Thoracic aorta (tissue), 2 donors: ENCODE data around the gene RAP1B. TPM values are rescaled to one million over a fixed set of nuclear protein-coding genes. Genes with fewer than 3 reads are reported as not detected.

Source experiments
- ATAC-seq: fragments of 150-250 bp; one replicate; pipeline ENCODE4 v1.8.0; 2017; ENCODE audit warnings: low read depth; ENCODE audit not compliant: insufficient number of reproducible peaks, low FRiP score
- DNase-seq: peaks from one replicate; pipeline ENCODE4 v3.0.0-alpha.2; 2020; ENCODE audit warnings: low spot score
- H3K27ac ChIP-seq, 2 donors: fragments of 200-600 bp; sonication (generic); 1 replicate in 1 of 2; 2 replicates in 1 of 2; pipeline ENCODE4 v1.5.1; 2016; ENCODE audit warnings: mild to moderate bottlenecking in 2 of 2, moderate library complexity in 2 of 2
- H3K27me3 ChIP-seq: fragments of 200-600 bp; sonication (generic); replicated peaks from 2 replicates; pipeline ENCODE4 v1.6.0; 2016; ENCODE audit warnings: mild to moderate bottlenecking; ENCODE audit not compliant: insufficient read depth
- H3K36me3 ChIP-seq: fragments of 200-600 bp; sonication (generic); one replicate; pipeline ENCODE4 v1.5.1; 2016
- H3K4me1 ChIP-seq, 2 donors: fragments of 200-600 bp; sonication (generic); 1 replicate in 1 of 2; 2 replicates in 1 of 2; pipeline versions ENCODE4 v1.5.1 to v1.6.0; 2016; ENCODE audit warnings: low read depth in 2 of 2, mild to moderate bottlenecking in 1 of 2; ENCODE audit not compliant: control insufficient read depth in 1 of 2
- H3K4me3 ChIP-seq: fragments of 200-600 bp; sonication (generic); 2 replicates; pipeline ENCODE4 v1.5.1; 2016; ENCODE audit warnings: mild to moderate bottlenecking
- H3K9me3 ChIP-seq: fragments of 200-600 bp; sonication (generic); 2 replicates; pipeline ENCODE4 v1.5.1; 2016
- total RNA-seq, 2 donors: library from RNA; depleted of rRNA; stranded (reverse); fragments of >200 nt; gene quantifications; one replicate each; pipeline versions ENCODE4 v1.1.0 to v1.2.3, GENCODE V29; 2016
- TF ChIP-seq, protein P1 (sequence below): fragments of 200-600 bp; sonication (generic); IDR thresholded peaks from one replicate; pipeline ENCODE4 v1.5.1; 2019; ENCODE audit warnings: antibody characterized with exemption

The RAP1B gene
- total RNA-seq, 2 donors from 2014 or later = 120 to 245 TPM

- Histone ChIP-seq H3K36me3 (no peaks in the 10 kb centered on the region), H3K4me1 (peaks cover 50 to 60% of the 10 kb centered on the region in 2 donors), H3K4me3 (no peak overlapping the region), H3K9me3 (peaks cover 5% of the 10 kb centered on the region), H3K27me3 (no peaks in the 10 kb centered on the region), H3K27ac (no peak overlapping the region)
- DNase-seq = no peak
- no peak for ATAC-seq
- TF ChIP-seq, protein P1, sequence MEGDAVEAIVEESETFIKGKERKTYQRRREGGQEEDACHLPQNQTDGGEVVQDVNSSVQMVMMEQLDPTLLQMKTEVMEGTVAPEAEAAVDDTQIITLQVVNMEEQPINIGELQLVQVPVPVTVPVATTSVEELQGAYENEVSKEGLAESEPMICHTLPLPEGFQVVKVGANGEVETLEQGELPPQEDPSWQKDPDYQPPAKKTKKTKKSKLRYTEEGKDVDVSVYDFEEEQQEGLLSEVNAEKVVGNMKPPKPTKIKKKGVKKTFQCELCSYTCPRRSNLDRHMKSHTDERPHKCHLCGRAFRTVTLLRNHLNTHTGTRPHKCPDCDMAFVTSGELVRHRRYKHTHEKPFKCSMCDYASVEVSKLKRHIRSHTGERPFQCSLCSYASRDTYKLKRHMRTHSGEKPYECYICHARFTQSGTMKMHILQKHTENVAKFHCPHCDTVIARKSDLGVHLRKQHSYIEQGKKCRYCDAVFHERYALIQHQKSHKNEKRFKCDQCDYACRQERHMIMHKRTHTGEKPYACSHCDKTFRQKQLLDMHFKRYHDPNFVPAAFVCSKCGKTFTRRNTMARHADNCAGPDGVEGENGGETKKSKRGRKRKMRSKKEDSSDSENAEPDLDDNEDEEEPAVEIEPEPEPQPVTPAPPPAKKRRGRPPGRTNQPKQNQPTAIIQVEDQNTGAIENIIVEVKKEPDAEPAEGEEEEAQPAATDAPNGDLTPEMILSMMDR = no peak
Measured at GRCh38 chr12:68623984-68624383, 13.3 kb downstream of the RAP1B start.

GRCh38 chr12:68624933-68625332 is 14.2 kb downstream of the RAP1B start:
- DNase-seq = no peak
- H3K27me3 ChIP-seq = no peaks in the 10 kb centered on the region
- no peaks in the 10 kb centered on the region for H3K36me3 ChIP-seq
- H3K27ac ChIP-seq = no peak overlapping the region
- H3K9me3 ChIP-seq = peaks cover 5% of the 10 kb centered on the region
- TF ChIP-seq, protein P1 = no peak
- peaks cover 42 to 51% of the 10 kb centered on the region in 2 donors for H3K4me1 ChIP-seq
- no peak overlapping the region for H3K4me3 ChIP-seq
- ATAC-seq = no peak

DNA sequence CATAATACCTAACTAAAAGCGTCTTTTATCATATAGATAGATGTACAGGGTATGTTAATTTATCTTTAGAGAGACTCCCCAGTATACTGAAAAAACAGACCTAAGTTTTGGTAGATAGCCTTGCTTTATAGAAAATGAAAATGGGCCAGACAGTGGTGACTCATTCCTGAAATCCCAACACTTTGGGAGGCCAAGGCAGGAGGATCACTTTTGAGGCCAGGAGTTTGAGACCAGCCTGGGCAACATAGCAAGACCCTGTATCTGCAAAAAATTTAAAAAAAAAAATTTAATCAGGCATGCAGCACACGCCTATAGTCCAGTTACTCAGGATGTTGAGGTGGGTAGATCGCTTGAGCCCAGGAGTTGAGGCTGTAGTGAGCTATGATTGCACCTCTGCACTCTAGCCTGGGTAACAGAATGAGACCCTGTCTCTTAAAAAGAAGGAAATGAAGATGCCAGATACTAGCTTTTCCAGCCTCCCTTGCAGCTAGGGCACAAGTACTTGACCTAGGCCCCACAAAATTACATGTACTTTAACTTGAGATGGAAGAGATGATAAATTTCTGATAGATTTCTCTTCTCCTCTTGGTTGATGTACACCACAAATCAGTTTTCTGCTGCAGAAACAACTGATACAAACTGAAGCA is 17.1 kb downstream of the RAP1B start:
- TF ChIP-seq, protein P1 = no peak
- Histone ChIP-seq H3K27me3 (no peaks in the 10 kb centered on the region), H3K4me3 (no peak overlapping the region), H3K4me1 (peaks cover 32 to 49% of the 10 kb centered on the region in 2 donors), H3K27ac (no peak overlapping the region), H3K9me3 (peaks cover 5% of the 10 kb centered on the region), H3K36me3 (no peaks in the 10 kb centered on the region)
- DNase-seq = no peak
- ATAC-seq = no peak

- no peak overlapping the region for H3K4me3 ChIP-seq
- no peak overlapping the region for H3K27ac ChIP-seq
- no peak for DNase-seq
- TF ChIP-seq, protein P1 = no peak
- no peaks in the 10 kb centered on the region for H3K27me3 ChIP-seq
- H3K4me1 ChIP-seq = peaks cover 30 to 42% of the 10 kb centered on the region in 2 donors
- no peak for ATAC-seq
- H3K9me3 ChIP-seq = peaks cover 5% of the 10 kb centered on the region
- H3K36me3 ChIP-seq = no peaks in the 10 kb centered on the region
Measured at GRCh38 chr12:68628698-68629097, 18.0 kb downstream of the RAP1B start.

DNA sequence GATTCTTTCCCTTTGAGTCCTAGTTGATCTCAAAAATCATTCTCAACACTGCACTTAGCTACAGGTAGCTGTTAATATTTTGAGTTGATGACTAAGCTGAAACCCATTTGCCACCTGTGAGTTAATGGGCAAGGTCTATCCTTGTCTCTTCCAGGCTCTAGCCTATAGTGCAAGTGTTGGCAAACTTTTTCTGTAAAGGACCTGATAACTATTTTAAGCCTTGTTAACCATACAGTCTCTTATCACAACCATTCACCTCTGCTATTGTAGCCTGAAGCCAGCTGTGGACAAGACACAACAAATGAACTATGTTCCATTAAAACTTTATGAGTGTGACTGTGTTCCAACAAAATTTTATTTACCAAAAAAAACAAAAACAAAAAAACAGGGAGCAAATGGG is 19.4 kb downstream of the RAP1B start:
- ATAC-seq (no peak), DNase-seq (no peak)
- H3K4me3 ChIP-seq = no peak overlapping the region
- H3K27ac ChIP-seq = no peak overlapping the region
- TF ChIP-seq, protein P1 = no peak
- no peaks in the 10 kb centered on the region for H3K36me3 ChIP-seq
- peaks cover 5% of the 10 kb centered on the region for H3K9me3 ChIP-seq
- H3K4me1 ChIP-seq = peaks cover 33 to 38% of the 10 kb centered on the region in 2 donors
- H3K27me3 ChIP-seq = no peaks in the 10 kb centered on the region
